Loucy (cell line): Measurements from ENCODE around the gene ZNF761.
"Not testable (repeated sequence)": the region's sequence is repeated elsewhere in the genome, so short reads cannot be mapped to it uniquely, and the experiment has no call there.

Experiments
- H2AFZ ChIP-seq: fragments of 200-600 bp; sonication (generic); 2 replicates; pipeline ENCODE4 v1.6.0; 2016; ENCODE audit warnings: antibody characterized with exemption, mild to moderate bottlenecking, low read length, moderate library complexity
- H3F3A ChIP-seq: fragments of 200-600 bp; 2 replicates; pipeline ENCODE4 v1.6.0; 2016; ENCODE audit warnings: antibody characterized with exemption, low read depth, mild to moderate bottlenecking
- H3K27me3 ChIP-seq: fragments of 200-600 bp; sonication (generic); 2 replicates; pipeline ENCODE4 v1.6.1; 2014; ENCODE audit warnings: low read length, mild to moderate bottlenecking; ENCODE audit not compliant: insufficient read depth, poor library complexity, severe bottlenecking
- H3K36me3 ChIP-seq: fragments of 200-600 bp; sonication (generic); 2 replicates; pipeline ENCODE4 v1.6.1; 2016; ENCODE audit warnings: low read length; ENCODE audit not compliant: insufficient read depth
- H3K4me1 ChIP-seq: fragments of 200-600 bp; sonication (generic); 2 replicates; pipeline ENCODE4 v1.5.1; 2014; ENCODE audit warnings: low read length, mild to moderate bottlenecking; ENCODE audit not compliant: insufficient read depth, poor library complexity, severe bottlenecking
- H3K4me2 ChIP-seq: fragments of 200-600 bp; sonication (generic); 2 replicates; pipeline ENCODE4 v1.6.0; 2014; ENCODE audit warnings: antibody characterized with exemption, low read length, low read depth, mild to moderate bottlenecking; ENCODE audit not compliant: poor library complexity, severe bottlenecking
- H3K4me3 ChIP-seq: fragments of 200-600 bp; sonication (generic); 2 replicates; pipeline ENCODE4 v1.5.1; 2014; ENCODE audit warnings: low read length, mild to moderate bottlenecking, mixed read lengths; ENCODE audit not compliant: poor library complexity, severe bottlenecking
- H3K79me2 ChIP-seq: fragments of 200-600 bp; sonication (generic); 2 replicates; pipeline ENCODE4 v1.6.1; 2014; ENCODE audit warnings: low read length; ENCODE audit not compliant: insufficient read depth
- H3K9ac ChIP-seq: fragments of 200-600 bp; sonication (generic); 2 replicates; pipeline ENCODE4 v1.6.0; 2014; ENCODE audit warnings: mild to moderate bottlenecking, low read depth, low read length, moderate library complexity; ENCODE audit not compliant: poor library complexity, severe bottlenecking
- H3K9me2 ChIP-seq: fragments of 200-600 bp; sonication (generic); replicated peaks from 2 replicates; pipeline ENCODE4 v1.6.1; 2016; ENCODE audit warnings: low read depth, low read length, mixed read lengths
- H3K9me3 ChIP-seq: fragments of 200-600 bp; sonication (generic); 2 replicates; pipeline ENCODE4 v1.6.1; 2014; ENCODE audit warnings: mild to moderate bottlenecking, antibody characterized with exemption, low read length, low read depth; ENCODE audit not compliant: insufficient read depth
- H4K20me1 ChIP-seq: fragments of 200-600 bp; sonication (generic); 2 replicates; pipeline ENCODE4 v1.6.0; 2014; ENCODE audit warnings: antibody characterized with exemption, low read length, mild to moderate bottlenecking; ENCODE audit not compliant: insufficient read depth, poor library complexity, severe bottlenecking
- EZH2phosphoT487 ChIP-seq: fragments of 200-600 bp; IDR thresholded peaks from 2 replicates; pipeline ENCODE4 v1.6.1; 2018; ENCODE audit warnings: antibody characterized with exemption, mild to moderate bottlenecking, moderate library complexity, borderline replicate concordance
- TF ChIP-seq, protein P1 (sequence below): fragments of 200-600 bp; sonication (generic); conservative IDR thresholded peaks from 2 replicates; pipeline ENCODE4 v1.5.1; 2014; ENCODE audit warnings: mild to moderate bottlenecking, antibody characterized with exemption, low read length

Gene ZNF761

DNA sequence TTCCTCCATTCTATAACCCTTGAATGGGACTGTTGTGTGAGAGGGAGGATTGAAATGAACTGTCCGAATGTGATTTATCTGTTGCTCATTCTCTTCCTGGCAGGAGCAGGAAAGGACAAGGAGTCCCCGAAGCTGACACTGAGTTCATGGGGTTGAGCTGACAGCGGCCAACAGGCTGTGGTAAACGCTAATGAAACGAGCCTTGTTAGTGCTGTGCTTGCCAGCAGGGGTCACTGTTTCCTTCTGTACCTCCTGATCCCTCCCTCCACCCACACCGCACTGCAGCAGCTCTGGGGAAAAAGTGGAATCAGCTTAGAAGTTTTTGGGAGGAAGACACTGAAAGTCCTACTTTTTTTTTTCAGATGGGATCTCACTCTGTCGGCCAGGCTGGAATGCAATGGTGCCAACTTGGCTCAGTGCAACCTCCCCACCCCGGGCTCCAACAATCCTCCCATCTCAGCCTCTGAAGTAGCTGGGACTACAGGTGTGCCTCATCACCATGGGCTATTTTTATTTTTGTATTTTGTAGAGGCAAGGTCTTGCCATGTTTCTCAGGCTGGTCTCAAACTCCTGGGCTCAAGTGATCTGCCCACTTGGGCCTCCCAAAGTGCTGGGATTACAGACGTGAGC is 6.7 kb upstream of the ZNF761 start:
- H4K20me1 ChIP-seq: no peaks in the 10 kb centered on the region
- H3K9ac ChIP-seq: no peak overlapping the region
- TF ChIP-seq EZH2phosphoT487: no peak
- TF ChIP-seq, protein P1, sequence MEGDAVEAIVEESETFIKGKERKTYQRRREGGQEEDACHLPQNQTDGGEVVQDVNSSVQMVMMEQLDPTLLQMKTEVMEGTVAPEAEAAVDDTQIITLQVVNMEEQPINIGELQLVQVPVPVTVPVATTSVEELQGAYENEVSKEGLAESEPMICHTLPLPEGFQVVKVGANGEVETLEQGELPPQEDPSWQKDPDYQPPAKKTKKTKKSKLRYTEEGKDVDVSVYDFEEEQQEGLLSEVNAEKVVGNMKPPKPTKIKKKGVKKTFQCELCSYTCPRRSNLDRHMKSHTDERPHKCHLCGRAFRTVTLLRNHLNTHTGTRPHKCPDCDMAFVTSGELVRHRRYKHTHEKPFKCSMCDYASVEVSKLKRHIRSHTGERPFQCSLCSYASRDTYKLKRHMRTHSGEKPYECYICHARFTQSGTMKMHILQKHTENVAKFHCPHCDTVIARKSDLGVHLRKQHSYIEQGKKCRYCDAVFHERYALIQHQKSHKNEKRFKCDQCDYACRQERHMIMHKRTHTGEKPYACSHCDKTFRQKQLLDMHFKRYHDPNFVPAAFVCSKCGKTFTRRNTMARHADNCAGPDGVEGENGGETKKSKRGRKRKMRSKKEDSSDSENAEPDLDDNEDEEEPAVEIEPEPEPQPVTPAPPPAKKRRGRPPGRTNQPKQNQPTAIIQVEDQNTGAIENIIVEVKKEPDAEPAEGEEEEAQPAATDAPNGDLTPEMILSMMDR: peak; percentile 82
- no peaks in the 10 kb centered on the region for H3K9me3 ChIP-seq
- no peaks in the 10 kb centered on the region for H3F3A ChIP-seq
- no peak overlapping the region for H2AFZ ChIP-seq
- no peaks in the 10 kb centered on the region for H3K4me1 ChIP-seq
- H3K4me3 ChIP-seq: no peak overlapping the region
- no peaks in the 10 kb centered on the region for H3K36me3 ChIP-seq
- no peak overlapping the region for H3K4me2 ChIP-seq
- H3K27me3 ChIP-seq: no peaks in the 10 kb centered on the region
- H3K79me2 ChIP-seq: no peaks in the 10 kb centered on the region
- no peaks in the 10 kb centered on the region for H3K9me2 ChIP-seq

DNA sequence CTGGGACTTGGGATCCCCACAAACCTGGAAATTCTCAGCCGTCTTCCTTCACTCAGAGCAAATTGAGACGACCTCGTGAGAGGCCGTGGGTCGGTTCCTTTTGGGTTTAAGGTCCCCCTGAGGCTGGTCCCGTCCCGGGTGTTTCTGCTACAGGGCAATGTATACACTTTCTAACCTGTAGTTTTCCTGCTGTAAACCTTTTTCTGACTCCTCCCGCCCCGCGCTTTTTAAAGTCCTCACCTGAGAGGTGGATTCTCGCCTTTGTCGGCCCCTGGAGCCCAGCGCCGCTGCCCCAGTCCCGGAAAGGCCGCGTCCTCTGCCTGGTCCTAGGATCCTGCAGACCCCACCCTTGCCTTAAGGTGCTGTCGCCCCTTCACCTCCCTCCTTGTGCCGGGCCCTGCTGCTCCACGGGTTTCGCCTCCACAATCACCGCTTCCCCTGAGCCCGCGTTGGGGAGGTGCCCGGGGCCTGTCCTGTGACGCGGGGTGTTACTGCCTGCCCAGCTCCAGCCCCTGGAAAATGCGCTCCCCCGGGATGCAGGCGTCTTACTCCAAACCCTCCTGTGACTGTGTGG is 391 bp downstream of the ZNF761 start:
- Histone ChIP-seq H3F3A (no peaks in the 10 kb centered on the region), H3K36me3 (no peaks in the 10 kb centered on the region), H3K79me2 (peaks cover 18% of the 10 kb centered on the region; the same call in 1 of the 2 replicates), H3K9ac (peak overlapping the region; percentile 88), H3K9me3 (no peaks in the 10 kb centered on the region), H3K4me1 (peaks cover 5% of the 10 kb centered on the region), H4K20me1 (no peaks in the 10 kb centered on the region), H3K9me2 (no peaks in the 10 kb centered on the region), H3K4me3 (peak overlapping the region; percentile 88), H3K4me2 (peak overlapping the region; percentile 86), H3K27me3 (no peaks in the 10 kb centered on the region), H2AFZ (peak overlapping the region; percentile 88)
- TF ChIP-seq, protein P1: no peak
- no peak for TF ChIP-seq EZH2phosphoT487

- not testable (repeated sequence) for H3K36me3 ChIP-seq, H3F3A ChIP-seq, H2AFZ ChIP-seq, H3K79me2 ChIP-seq, H3K4me3 ChIP-seq, H3K9ac ChIP-seq, H3K4me1 ChIP-seq, H3K4me2 ChIP-seq, H3K9me3 ChIP-seq, H3K9me2 ChIP-seq, H4K20me1 ChIP-seq, H3K27me3 ChIP-seq
These were observed 12.0 kb downstream of the ZNF761 start for GRCh38 chr19:53443809-53444208.

- not testable (repeated sequence) for H3K36me3 ChIP-seq, H3K4me2 ChIP-seq, H3K79me2 ChIP-seq, H3K27me3 ChIP-seq, H3F3A ChIP-seq, H2AFZ ChIP-seq, H3K9me2 ChIP-seq, H3K9ac ChIP-seq, H4K20me1 ChIP-seq, H3K4me3 ChIP-seq, H3K4me1 ChIP-seq, H3K9me3 ChIP-seq
These were observed 15.4 kb downstream of the ZNF761 start for GRCh38 chr19:53447196-53447595.
